Measurements from ENCODE around the gene PRIMPOL. TPM values are rescaled to one million over a fixed set of nuclear protein-coding genes. Genes with fewer than 3 reads are reported as not detected.
A peak's percentile ranks its signal among the peaks of the same experiment; 100 is the strongest.

The PRIMPOL gene
- total RNA-seq, 1 experiment from 2014 or later: 8.3 TPM

DNA sequence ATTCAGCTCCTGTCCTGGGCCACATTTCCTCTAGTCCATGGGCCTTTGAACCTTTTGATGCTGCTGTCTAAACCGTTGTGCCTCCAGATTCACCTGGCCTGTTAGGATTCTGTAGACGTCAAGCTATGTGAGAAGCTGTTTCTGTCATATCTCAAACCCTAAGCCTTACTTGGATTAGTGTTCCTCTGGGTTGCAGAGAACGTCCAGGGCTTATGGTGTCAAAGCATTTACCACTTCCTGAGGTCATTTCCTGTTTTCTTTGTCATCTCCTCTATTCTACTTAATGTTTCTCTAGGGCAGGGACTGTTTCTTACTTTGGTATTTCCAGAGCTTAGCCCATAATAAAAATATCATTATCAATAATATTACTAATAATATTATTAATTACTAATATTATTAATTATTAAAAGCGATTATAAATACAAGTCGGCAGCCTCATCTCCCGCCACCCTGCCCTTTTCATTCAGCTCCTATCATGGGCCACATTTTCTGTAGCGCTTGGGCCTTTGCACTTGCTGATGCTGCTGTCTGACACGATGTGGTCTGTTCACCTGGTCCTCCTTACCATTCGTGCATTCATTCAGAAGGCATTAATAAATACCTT, 19.1 kb downstream of the PRIMPOL start:
- no peaks in the 10 kb centered on the region for H3K9me3 Mint-ChIP-seq
- ATAC-seq (no peak), DNase-seq (ENCODE audit: low spot score) (no peak)
- H3K4me1 Mint-ChIP-seq: no peaks in the 10 kb centered on the region; the same call in 1 of the 2 replicates
- CTCF ChIA-PET: no interaction called here
- POLR2A ChIA-PET: no interaction called here
- TF ChIP-seq, protein P1, sequence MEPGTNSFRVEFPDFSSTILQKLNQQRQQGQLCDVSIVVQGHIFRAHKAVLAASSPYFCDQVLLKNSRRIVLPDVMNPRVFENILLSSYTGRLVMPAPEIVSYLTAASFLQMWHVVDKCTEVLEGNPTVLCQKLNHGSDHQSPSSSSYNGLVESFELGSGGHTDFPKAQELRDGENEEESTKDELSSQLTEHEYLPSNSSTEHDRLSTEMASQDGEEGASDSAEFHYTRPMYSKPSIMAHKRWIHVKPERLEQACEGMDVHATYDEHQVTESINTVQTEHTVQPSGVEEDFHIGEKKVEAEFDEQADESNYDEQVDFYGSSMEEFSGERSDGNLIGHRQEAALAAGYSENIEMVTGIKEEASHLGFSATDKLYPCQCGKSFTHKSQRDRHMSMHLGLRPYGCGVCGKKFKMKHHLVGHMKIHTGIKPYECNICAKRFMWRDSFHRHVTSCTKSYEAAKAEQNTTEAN (CRISPR knock-in tag; IDR thresholded peaks at IDR 0.05): no peak
- TF ChIP-seq HMGA2 (CRISPR knock-in tag; IDR thresholded peaks at IDR 0.05): peak; percentile 63; the same call in 1 of the 2 replicates
- no peak for TF ChIP-seq ATF1 (CRISPR knock-in tag; IDR thresholded peaks at IDR 0.05)
- H3K4me3 Mint-ChIP-seq: no peak overlapping the region
- peak overlapping the region; percentile 2; the same call in 1 of the 2 replicates for H3K27ac Mint-ChIP-seq
- H3K36me3 Mint-ChIP-seq: peaks cover 4% of the 10 kb centered on the region; the same call in 1 of the 2 replicates
- H3K27me3 Mint-ChIP-seq (ENCODE audit: low read depth): no peaks in the 10 kb centered on the region

DNA sequence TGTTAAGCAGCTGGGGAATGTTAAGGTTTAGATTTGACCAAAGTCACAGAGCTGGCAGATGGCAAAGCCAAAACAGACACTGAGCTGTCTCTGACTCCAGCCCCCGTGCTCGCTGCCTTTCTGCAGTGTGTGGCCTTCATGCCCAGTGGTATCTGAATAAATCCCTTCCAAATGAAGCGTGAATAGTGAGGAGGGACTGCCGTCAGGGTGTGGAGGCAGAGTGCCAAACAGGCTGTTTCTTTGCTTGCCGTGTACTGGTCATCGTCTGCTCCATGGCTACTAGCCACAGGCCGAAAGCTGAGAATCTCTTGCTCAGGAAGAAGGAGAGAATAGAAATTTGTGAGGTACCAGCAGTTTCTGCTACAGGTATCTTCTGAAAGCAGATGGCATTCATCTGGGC, 19.7 kb downstream of the PRIMPOL start:
- Mint-ChIP-seq H3K36me3 (peaks cover 7% of the 10 kb centered on the region), H3K9me3 (no peaks in the 10 kb centered on the region), H3K4me3 (no peak overlapping the region), H3K4me1 (no peaks in the 10 kb centered on the region; the same call in 1 of the 2 replicates), H3K27me3 (ENCODE audit: low read depth) (no peaks in the 10 kb centered on the region), H3K27ac (no peak overlapping the region)
- DNase-seq (ENCODE audit: low spot score) (no peak), ATAC-seq (no peak)
- POLR2A ChIA-PET: no interaction called here
- CTCF ChIA-PET: no interaction called here
- no peak for TF ChIP-seq ZNF423 (CRISPR knock-in tag; IDR thresholded peaks at IDR 0.05)
- no peak for TF ChIP-seq ZNF317 (CRISPR knock-in tag; IDR thresholded peaks at IDR 0.05; ENCODE audit: borderline replicate concordance, low read depth)
- no peak for TF ChIP-seq ATF1 (CRISPR knock-in tag; IDR thresholded peaks at IDR 0.05)
- TF ChIP-seq, protein P2, sequence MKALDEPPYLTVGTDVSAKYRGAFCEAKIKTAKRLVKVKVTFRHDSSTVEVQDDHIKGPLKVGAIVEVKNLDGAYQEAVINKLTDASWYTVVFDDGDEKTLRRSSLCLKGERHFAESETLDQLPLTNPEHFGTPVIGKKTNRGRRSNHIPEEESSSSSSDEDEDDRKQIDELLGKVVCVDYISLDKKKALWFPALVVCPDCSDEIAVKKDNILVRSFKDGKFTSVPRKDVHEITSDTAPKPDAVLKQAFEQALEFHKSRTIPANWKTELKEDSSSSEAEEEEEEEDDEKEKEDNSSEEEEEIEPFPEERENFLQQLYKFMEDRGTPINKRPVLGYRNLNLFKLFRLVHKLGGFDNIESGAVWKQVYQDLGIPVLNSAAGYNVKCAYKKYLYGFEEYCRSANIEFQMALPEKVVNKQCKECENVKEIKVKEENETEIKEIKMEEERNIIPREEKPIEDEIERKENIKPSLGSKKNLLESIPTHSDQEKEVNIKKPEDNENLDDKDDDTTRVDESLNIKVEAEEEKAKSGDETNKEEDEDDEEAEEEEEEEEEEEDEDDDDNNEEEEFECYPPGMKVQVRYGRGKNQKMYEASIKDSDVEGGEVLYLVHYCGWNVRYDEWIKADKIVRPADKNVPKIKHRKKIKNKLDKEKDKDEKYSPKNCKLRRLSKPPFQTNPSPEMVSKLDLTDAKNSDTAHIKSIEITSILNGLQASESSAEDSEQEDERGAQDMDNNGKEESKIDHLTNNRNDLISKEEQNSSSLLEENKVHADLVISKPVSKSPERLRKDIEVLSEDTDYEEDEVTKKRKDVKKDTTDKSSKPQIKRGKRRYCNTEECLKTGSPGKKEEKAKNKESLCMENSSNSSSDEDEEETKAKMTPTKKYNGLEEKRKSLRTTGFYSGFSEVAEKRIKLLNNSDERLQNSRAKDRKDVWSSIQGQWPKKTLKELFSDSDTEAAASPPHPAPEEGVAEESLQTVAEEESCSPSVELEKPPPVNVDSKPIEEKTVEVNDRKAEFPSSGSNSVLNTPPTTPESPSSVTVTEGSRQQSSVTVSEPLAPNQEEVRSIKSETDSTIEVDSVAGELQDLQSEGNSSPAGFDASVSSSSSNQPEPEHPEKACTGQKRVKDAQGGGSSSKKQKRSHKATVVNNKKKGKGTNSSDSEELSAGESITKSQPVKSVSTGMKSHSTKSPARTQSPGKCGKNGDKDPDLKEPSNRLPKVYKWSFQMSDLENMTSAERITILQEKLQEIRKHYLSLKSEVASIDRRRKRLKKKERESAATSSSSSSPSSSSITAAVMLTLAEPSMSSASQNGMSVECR (CRISPR knock-in tag; IDR thresholded peaks at IDR 0.05; ENCODE audit: borderline replicate concordance): no peak
- no peak for TF ChIP-seq FOXP1 (CRISPR knock-in tag; IDR thresholded peaks at IDR 0.05; ENCODE audit: borderline replicate concordance)
- TF ChIP-seq FOXJ3 (CRISPR knock-in tag; IDR thresholded peaks at IDR 0.05; ENCODE audit: borderline replicate concordance): no peak
- no peak for TF ChIP-seq NR3C1 (CRISPR knock-in tag; conservative IDR thresholded peaks at IDR 0.05; ENCODE audit: low read depth)
- TF ChIP-seq MXD4 (CRISPR knock-in tag; IDR thresholded peaks at IDR 0.05; ENCODE audit: borderline replicate concordance): no peak
- TF ChIP-seq, protein P3, sequence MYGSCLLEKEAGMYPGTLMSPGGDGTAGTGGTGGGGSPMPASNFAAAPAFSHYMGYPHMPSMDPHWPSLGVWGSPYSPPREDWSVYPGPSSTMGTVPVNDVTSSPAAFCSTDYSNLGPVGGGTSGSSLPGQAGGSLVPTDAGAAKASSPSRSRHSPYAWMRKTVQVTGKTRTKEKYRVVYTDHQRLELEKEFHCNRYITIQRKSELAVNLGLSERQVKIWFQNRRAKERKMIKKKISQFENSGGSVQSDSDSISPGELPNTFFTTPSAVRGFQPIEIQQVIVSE (CRISPR knock-in tag; IDR thresholded peaks at IDR 0.05; ENCODE audit: borderline replicate concordance): no peak
- TF ChIP-seq TCF7 (CRISPR knock-in tag; IDR thresholded peaks at IDR 0.05; ENCODE audit: low read depth): no peak
- TF ChIP-seq ATF2 (CRISPR knock-in tag; IDR thresholded peaks at IDR 0.05; ENCODE audit: borderline replicate concordance, low read depth): no peak
- no peak for TF ChIP-seq CREM (CRISPR knock-in tag; IDR thresholded peaks at IDR 0.05)
- no peak for TF ChIP-seq ZNF532 (CRISPR knock-in tag; IDR thresholded peaks at IDR 0.05; ENCODE audit: borderline replicate concordance)
- TF ChIP-seq TEAD4 (CRISPR knock-in tag; IDR thresholded peaks at IDR 0.05): no peak
- TF ChIP-seq CTCF (IDR thresholded peaks at IDR 0.05): no peak
- no peak for TF ChIP-seq ZNF396 (CRISPR knock-in tag; IDR thresholded peaks at IDR 0.05; ENCODE audit: borderline replicate concordance)
- TF ChIP-seq CREB1 (CRISPR knock-in tag; IDR thresholded peaks at IDR 0.05): no peak
- no peak for TF ChIP-seq SMAD3 (CRISPR knock-in tag; IDR thresholded peaks at IDR 0.05; ENCODE audit: borderline replicate concordance)
